Liver (tissue), 9 donors: ENCODE results near the gene RHO. TPM values are rescaled to one million over a fixed set of nuclear protein-coding genes. Genes with fewer than 3 reads are reported as not detected.

Experiments used
- DNase-seq: peaks from one replicate; pipeline ENCODE4 v3.0.0-alpha.2; 2017; ENCODE audit warnings: low spot score
- H3K27ac ChIP-seq, 2 donors: one replicate each; pipeline ENCODE4 v1.7.0; 2013; ENCODE audit warnings: inconsistent platforms in 2 of 2, low read length in 2 of 2, control low read depth in 1 of 2, low read depth in 1 of 2, mild to moderate bottlenecking in 1 of 2
- H3K27me3 ChIP-seq, 4 donors: one replicate each; pipeline versions ENCODE4 v1.6.1 to v1.7.0; 2013; ENCODE audit warnings: low read length in 3 of 4, inconsistent platforms in 1 of 4, mild to moderate bottlenecking in 1 of 4, moderate library complexity in 1 of 4; ENCODE audit not compliant: control insufficient read depth in 4 of 4, insufficient read depth in 4 of 4
- H3K36me3 ChIP-seq, 4 donors: one replicate each; pipeline versions ENCODE4 v1.6.1 to v1.7.0; 2013; ENCODE audit warnings: low read length in 3 of 4, mild to moderate bottlenecking in 3 of 4, low read depth in 1 of 4, moderate library complexity in 1 of 4; ENCODE audit not compliant: control insufficient read depth in 4 of 4, insufficient read depth in 3 of 4
- H3K4me1 ChIP-seq, 4 donors: one replicate each; pipeline versions ENCODE4 v1.6.1 to v1.7.0; 2013; ENCODE audit warnings: low read length in 3 of 4, mild to moderate bottlenecking in 3 of 4, moderate library complexity in 1 of 4; ENCODE audit not compliant: control insufficient read depth in 4 of 4, insufficient read depth in 4 of 4
- H3K4me3 ChIP-seq, 3 donors: one replicate each; pipeline versions ENCODE4 v1.6.1 to v1.7.0; 2013; ENCODE audit warnings: low read length in 3 of 3, control low read depth in 1 of 3, low read depth in 1 of 3, mild to moderate bottlenecking in 1 of 3
- H3K9ac ChIP-seq, 2 donors: one replicate each; pipeline ENCODE4 v1.7.0; 2013; ENCODE audit warnings: low read length in 2 of 2, mild to moderate bottlenecking in 2 of 2, moderate library complexity in 2 of 2, control low read depth in 1 of 2, low read depth in 1 of 2
- H3K9me3 ChIP-seq, 4 donors: one replicate each; pipeline versions ENCODE4 v1.6.1 to v1.7.0; 2013; ENCODE audit warnings: low read length in 3 of 4; ENCODE audit not compliant: control insufficient read depth in 4 of 4
- CTCF ChIP-seq: fragments of 150-350 bp; IDR thresholded peaks from 2 replicates; pipeline ENCODE4 v1.5.1; 2017; ENCODE audit warnings: improper control_type of control experiment, low read depth, low read length; ENCODE audit not compliant: missing input control
- EGR1 ChIP-seq, 2 donors: IDR thresholded peaks; 2 replicates each; pipeline ENCODE4 v1.6.1; 2016 to 2018; ENCODE audit warnings: antibody characterized with exemption in 2 of 2, low read depth in 2 of 2
- FOXA1 ChIP-seq: IDR thresholded peaks from 2 replicates; pipeline ENCODE4 v1.6.1; 2016; ENCODE audit warnings: antibody characterized with exemption
- FOXA2 ChIP-seq: IDR thresholded peaks from 2 replicates; pipeline ENCODE4 v1.6.1; 2016; ENCODE audit warnings: antibody characterized with exemption
- GABPA ChIP-seq, 2 donors: IDR thresholded peaks in 1 of 2; conservative IDR thresholded peaks in 1 of 2; 2 replicates each; pipeline ENCODE4 v1.6.1; 2016; ENCODE audit warnings: antibody characterized with exemption in 2 of 2, mild to moderate bottlenecking in 1 of 2, moderate library complexity in 1 of 2
- HNF4A ChIP-seq, 2 donors: conservative IDR thresholded peaks; 2 replicates each; pipeline ENCODE4 v1.6.1; 2016; ENCODE audit warnings: antibody characterized with exemption in 2 of 2, mild to moderate bottlenecking in 2 of 2
- HNF4G ChIP-seq: IDR thresholded peaks from 2 replicates; pipeline ENCODE4 v1.6.1; 2016; ENCODE audit warnings: antibody characterized with exemption
- JUND ChIP-seq, 2 donors: IDR thresholded peaks; 2 replicates each; pipeline ENCODE4 v1.6.1; 2016; ENCODE audit warnings: antibody characterized with exemption in 2 of 2
- MAX ChIP-seq: IDR thresholded peaks from 2 replicates; pipeline ENCODE4 v1.6.1; 2016; ENCODE audit warnings: antibody characterized with exemption
- NR2F2 ChIP-seq: IDR thresholded peaks from 2 replicates; pipeline ENCODE4 v1.6.1; 2016; ENCODE audit warnings: antibody characterized with exemption
- RAD21 ChIP-seq, 2 donors: IDR thresholded peaks; 2 replicates each; pipeline ENCODE4 v1.6.1; 2016; ENCODE audit warnings: antibody characterized with exemption in 2 of 2, mild to moderate bottlenecking in 2 of 2
- RXRA ChIP-seq, 2 donors: IDR thresholded peaks; 2 replicates each; pipeline ENCODE4 v1.6.1; 2017 to 2018; ENCODE audit warnings: antibody characterized with exemption in 2 of 2, mild to moderate bottlenecking in 1 of 2
- SP1 ChIP-seq: IDR thresholded peaks from 2 replicates; pipeline ENCODE4 v1.6.1; 2018; ENCODE audit warnings: antibody characterized with exemption, mild to moderate bottlenecking
- TAF1 ChIP-seq: conservative IDR thresholded peaks from 2 replicates; pipeline ENCODE4 v1.6.1; 2016; ENCODE audit warnings: antibody characterized with exemption, mild to moderate bottlenecking
- YY1 ChIP-seq: IDR thresholded peaks from 2 replicates; pipeline ENCODE4 v1.6.1; 2016; ENCODE audit warnings: antibody characterized with exemption, mild to moderate bottlenecking
- ZBTB33 ChIP-seq: IDR thresholded peaks from 2 replicates; pipeline ENCODE4 v1.6.1; 2016; ENCODE audit warnings: antibody characterized with exemption
- WGBS: extraction: QIAGEN DNeasy Blood & Tissue Kit; methylation state at CpG from one replicate; pipeline ENCODE4 v1.1.7; 2013; 5-methylcytosine and 5-hydroxymethylcytosine counted together
- polyA plus RNA-seq, 2 donors: library from polyadenylated mRNA; stranded (reverse) in 1 of 2; unstranded in 1 of 2; fragments of 200-250 nt in 1 of 2; fragments of >200 nt in 1 of 2; fragmentation: Nextera tagmentation in 1 of 2; extraction: Ambion mirVana in 1 of 2; gene quantifications; one replicate each; pipeline versions ENCODE4 v1.2.1 to v1.2.3, GENCODE V29; 2013 to 2015
- total RNA-seq, 2 donors: library from RNA; depleted of rRNA; stranded (reverse); fragments of >200 nt; gene quantifications; one replicate each; pipeline ENCODE4 v1.2.3, GENCODE V29; 2014
- TF ChIP-seq, protein P1 (sequence below): IDR thresholded peaks from 2 replicates; pipeline ENCODE4 v1.6.1; 2016; ENCODE audit warnings: antibody characterized with exemption, mild to moderate bottlenecking
- TF ChIP-seq, protein P2 (sequence below): IDR thresholded peaks from 2 replicates; pipeline ENCODE4 v1.6.1; 2016; ENCODE audit warnings: antibody characterized with exemption
- donor health status: healthy.
- donor health status: healthy.
- donor health status: healthy.
- donor health status: healthy.
- donor health status: healthy.

The RHO gene
- total and polyA plus RNA-seq, 4 donors, result not detected

DNA sequence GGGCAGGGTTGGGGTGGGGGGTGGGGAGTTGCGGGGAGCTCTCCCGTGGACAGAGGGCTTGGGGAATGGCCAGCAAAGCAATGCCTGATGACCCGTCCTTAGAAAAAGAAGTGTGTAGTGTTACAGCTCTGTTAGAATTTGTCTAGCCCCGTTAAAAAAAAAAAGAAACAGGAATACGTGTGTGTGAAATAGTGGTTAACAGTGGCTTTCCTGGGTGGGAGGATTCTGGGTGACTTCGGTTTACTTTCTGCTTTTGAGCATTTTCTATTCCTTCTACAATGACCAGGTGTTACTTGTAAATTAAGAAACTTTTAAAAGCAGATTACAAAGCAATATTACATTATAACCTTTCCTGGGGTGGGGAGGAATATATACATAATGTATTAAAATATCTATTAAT, 39.5 kb downstream of the RHO start:
- Histone ChIP-seq H3K36me3 (peaks cover 0 to 3% (median 0%) of the 10 kb centered on the region in 4 donors), H3K4me3 (no peak overlapping the region), H3K9me3 (no peaks in the 10 kb centered on the region), H3K27me3 (no peaks in the 10 kb centered on the region), H3K4me1 (no peaks in the 10 kb centered on the region), H3K27ac (no peak overlapping the region), H3K9ac (no peak overlapping the region)
- TF ChIP-seq, protein P1, sequence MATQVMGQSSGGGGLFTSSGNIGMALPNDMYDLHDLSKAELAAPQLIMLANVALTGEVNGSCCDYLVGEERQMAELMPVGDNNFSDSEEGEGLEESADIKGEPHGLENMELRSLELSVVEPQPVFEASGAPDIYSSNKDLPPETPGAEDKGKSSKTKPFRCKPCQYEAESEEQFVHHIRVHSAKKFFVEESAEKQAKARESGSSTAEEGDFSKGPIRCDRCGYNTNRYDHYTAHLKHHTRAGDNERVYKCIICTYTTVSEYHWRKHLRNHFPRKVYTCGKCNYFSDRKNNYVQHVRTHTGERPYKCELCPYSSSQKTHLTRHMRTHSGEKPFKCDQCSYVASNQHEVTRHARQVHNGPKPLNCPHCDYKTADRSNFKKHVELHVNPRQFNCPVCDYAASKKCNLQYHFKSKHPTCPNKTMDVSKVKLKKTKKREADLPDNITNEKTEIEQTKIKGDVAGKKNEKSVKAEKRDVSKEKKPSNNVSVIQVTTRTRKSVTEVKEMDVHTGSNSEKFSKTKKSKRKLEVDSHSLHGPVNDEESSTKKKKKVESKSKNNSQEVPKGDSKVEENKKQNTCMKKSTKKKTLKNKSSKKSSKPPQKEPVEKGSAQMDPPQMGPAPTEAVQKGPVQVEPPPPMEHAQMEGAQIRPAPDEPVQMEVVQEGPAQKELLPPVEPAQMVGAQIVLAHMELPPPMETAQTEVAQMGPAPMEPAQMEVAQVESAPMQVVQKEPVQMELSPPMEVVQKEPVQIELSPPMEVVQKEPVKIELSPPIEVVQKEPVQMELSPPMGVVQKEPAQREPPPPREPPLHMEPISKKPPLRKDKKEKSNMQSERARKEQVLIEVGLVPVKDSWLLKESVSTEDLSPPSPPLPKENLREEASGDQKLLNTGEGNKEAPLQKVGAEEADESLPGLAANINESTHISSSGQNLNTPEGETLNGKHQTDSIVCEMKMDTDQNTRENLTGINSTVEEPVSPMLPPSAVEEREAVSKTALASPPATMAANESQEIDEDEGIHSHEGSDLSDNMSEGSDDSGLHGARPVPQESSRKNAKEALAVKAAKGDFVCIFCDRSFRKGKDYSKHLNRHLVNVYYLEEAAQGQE, result no peak
- TF ChIP-seq HNF4A (conservative IDR thresholded peaks at IDR 0.05) (no peak), SP1 (no peak), RAD21 (IDR thresholded peaks at IDR 0.05) (no peak), JUND (IDR thresholded peaks at IDR 0.05) (no peak), EGR1 (IDR thresholded peaks at IDR 0.05; ENCODE audit: low read depth in 2 of 2) (no peak), FOXA2 (no peak), ZBTB33 (no peak), MAX (no peak), RXRA (IDR thresholded peaks at IDR 0.05) (no peak), NR2F2 (no peak), YY1 (no peak), CTCF (no peak), GABPA (IDR thresholded peaks at IDR 0.05 in 1 of 2, conservative IDR thresholded peaks at IDR 0.05 in 1 of 2) (no peak), FOXA1 (no peak), TAF1 (no peak), HNF4G (no peak)
- TF ChIP-seq, protein P2, sequence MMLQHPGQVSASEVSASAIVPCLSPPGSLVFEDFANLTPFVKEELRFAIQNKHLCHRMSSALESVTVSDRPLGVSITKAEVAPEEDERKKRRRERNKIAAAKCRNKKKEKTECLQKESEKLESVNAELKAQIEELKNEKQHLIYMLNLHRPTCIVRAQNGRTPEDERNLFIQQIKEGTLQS, result no peak
- no peak for DNase-seq
- WGBS, result 76% methylated on average over 6 of the region's 6 CpGs
